ENCODE data around the gene SDK2.

SDK2 gene

GRCh38 chr17:73466704-73467433 lies 177.4 kb downstream of the SDK2 start:
- TF ChIP-seq GATA2 (IDR thresholded peaks at IDR 0.05; ENCODE audit: low read depth, low read length): no peak
- no peak for TF ChIP-seq GATA3 (IDR thresholded peaks at IDR 0.05; ENCODE audit: low read depth, low read length)

DNA sequence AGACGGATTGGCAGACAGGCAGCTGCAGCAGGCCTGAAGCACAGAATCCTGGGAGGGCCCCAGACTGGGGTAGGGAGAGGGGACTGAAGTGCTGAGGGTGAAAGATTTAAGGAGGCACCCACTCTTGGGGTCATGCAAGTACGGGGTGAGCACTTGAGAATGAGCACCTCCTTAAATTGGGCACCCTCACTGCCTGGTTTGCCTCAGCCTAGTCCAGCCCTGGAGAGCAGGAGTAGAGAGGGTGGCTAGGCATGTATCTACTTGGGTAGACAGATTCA lies 178.4 kb downstream of the SDK2 start:
- TF ChIP-seq GATA2 (IDR thresholded peaks at IDR 0.05; ENCODE audit: low read depth, low read length) (no peak), GATA3 (IDR thresholded peaks at IDR 0.05; ENCODE audit: low read depth, low read length) (no peak)

GRCh38 chr17:73465130-73465952 lies 178.9 kb downstream of the SDK2 start:
- no peak for TF ChIP-seq GATA2 (IDR thresholded peaks at IDR 0.05; ENCODE audit: low read depth, low read length)
- no peak for TF ChIP-seq GATA3 (IDR thresholded peaks at IDR 0.05; ENCODE audit: low read depth, low read length)

- TF ChIP-seq GATA3 (IDR thresholded peaks at IDR 0.05; ENCODE audit: low read depth, low read length) (no peak), GATA2 (IDR thresholded peaks at IDR 0.05; ENCODE audit: low read depth, low read length) (no peak)
These were observed 179.8 kb downstream of the SDK2 start for GRCh38 chr17:73464447-73464846.

GRCh38 chr17:73463821-73464220 lies 180.4 kb downstream of the SDK2 start:
- TF ChIP-seq GATA2 (IDR thresholded peaks at IDR 0.05; ENCODE audit: low read depth, low read length) (no peak), GATA3 (IDR thresholded peaks at IDR 0.05; ENCODE audit: low read depth, low read length) (no peak)

GRCh38 chr17:73462823-73463222 lies 181.4 kb downstream of the SDK2 start:
- TF ChIP-seq GATA3 (IDR thresholded peaks at IDR 0.05; ENCODE audit: low read depth, low read length): no peak
- TF ChIP-seq GATA2 (IDR thresholded peaks at IDR 0.05; ENCODE audit: low read depth, low read length): no peak

DNA sequence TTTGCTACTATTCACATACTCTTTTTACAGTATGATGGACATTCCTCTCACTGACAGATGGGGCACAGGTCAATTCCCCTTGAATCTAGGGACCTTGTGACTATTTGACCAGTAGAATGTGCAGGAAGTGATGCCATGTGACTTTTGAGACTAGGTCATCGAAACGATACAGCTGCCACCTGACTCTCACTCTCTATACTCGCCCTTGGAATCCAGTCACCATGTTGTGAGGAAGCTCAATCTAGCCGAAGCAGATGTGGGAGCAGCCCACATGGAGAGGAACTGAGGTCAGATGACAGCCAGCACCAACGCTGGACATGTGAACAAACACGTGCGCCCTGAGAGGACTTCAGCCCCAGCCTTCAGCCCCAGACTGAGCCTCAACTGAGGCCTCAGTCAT lies 184.3 kb downstream of the SDK2 start:
- TF ChIP-seq GATA3 (IDR thresholded peaks at IDR 0.05; ENCODE audit: low read depth, low read length) (no peak), GATA2 (IDR thresholded peaks at IDR 0.05; ENCODE audit: low read depth, low read length) (no peak)

- no peak for TF ChIP-seq GATA2 (IDR thresholded peaks at IDR 0.05; ENCODE audit: low read depth, low read length)
- TF ChIP-seq GATA3 (IDR thresholded peaks at IDR 0.05; ENCODE audit: low read depth, low read length): no peak
These were observed 188.5 kb downstream of the SDK2 start for GRCh38 chr17:73455767-73456166.

GRCh38 chr17:73455050-73455687 lies 189.1 kb downstream of the SDK2 start:
- TF ChIP-seq GATA3 (IDR thresholded peaks at IDR 0.05; ENCODE audit: low read depth, low read length) (no peak), GATA2 (IDR thresholded peaks at IDR 0.05; ENCODE audit: low read depth, low read length) (no peak)

GRCh38 chr17:73453090-73453489 lies 191.2 kb downstream of the SDK2 start:
- no peak for TF ChIP-seq GATA2 (IDR thresholded peaks at IDR 0.05; ENCODE audit: low read depth, low read length)
- TF ChIP-seq GATA3 (IDR thresholded peaks at IDR 0.05; ENCODE audit: low read depth, low read length): no peak

DNA sequence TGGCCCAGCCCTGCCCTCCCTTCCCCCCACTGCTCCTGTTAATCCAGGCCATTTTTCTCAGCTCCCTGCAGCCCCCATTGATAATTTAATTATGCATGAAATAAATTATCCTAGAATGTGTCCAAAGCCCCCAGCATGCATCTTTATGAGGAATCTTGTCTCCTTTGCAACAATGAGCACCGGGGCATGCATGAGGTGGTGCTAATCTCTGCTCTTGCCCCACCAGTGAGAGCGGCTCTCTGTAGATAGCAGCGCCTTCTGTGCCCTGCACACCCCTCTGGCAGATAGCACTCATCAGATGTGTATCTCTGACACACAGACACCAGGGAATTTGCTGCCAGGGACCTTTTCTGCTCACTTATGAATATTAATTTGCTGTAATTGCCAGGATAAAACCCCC lies 192.2 kb downstream of the SDK2 start:
- TF ChIP-seq GATA3 (IDR thresholded peaks at IDR 0.05; ENCODE audit: low read depth, low read length) (no peak), GATA2 (IDR thresholded peaks at IDR 0.05; ENCODE audit: low read depth, low read length) (peak; percentile 97)

DNA sequence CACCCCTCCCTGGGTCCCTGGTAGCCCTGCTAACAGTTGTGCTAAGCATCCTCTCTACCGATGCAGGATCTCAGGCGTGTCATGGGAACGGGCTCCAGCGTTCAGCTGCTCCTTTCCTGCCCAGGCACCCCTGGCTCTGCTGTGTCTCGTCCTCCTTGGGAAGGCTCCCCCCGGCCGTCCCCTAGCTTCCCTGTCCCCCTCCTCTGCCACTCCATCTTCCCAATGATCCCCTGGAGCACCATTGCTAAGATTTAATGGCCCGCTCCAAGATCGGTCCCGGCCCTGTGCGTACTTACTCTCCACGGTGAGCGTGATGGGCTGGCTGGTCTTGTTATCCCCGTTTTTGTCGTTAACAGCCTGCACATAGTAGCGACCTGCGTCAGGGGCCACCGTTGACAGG lies 196.9 kb downstream of the SDK2 start:
- TF ChIP-seq GATA2 (IDR thresholded peaks at IDR 0.05; ENCODE audit: low read depth, low read length) (no peak), GATA3 (IDR thresholded peaks at IDR 0.05; ENCODE audit: low read depth, low read length) (no peak)

DNA sequence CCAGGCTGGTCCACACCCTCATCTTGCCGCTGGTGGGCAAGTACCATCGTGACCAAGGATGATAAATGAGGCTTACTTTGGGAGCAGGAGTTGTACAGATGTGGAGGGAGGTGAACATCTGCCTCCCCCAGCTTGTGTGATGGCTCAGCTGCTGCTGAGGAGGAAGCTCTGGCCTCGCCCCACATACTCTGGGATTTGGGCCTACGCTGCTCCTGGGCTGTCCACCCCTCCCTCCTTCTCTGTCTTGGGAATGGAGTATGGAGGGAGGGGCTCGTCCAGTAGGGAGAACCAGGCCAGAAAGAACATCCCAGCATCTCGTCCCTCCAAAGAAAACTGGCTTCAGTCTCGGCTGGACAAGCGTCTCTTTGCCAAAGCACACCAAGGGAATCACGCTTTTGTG lies 197.6 kb downstream of the SDK2 start:
- TF ChIP-seq GATA3 (IDR thresholded peaks at IDR 0.05; ENCODE audit: low read depth, low read length) (no peak), GATA2 (IDR thresholded peaks at IDR 0.05; ENCODE audit: low read depth, low read length) (no peak)

GRCh38 chr17:73445466-73445865 lies 198.8 kb downstream of the SDK2 start:
- no peak for TF ChIP-seq GATA2 (IDR thresholded peaks at IDR 0.05; ENCODE audit: low read depth, low read length)
- TF ChIP-seq GATA3 (IDR thresholded peaks at IDR 0.05; ENCODE audit: low read depth, low read length): no peak

DNA sequence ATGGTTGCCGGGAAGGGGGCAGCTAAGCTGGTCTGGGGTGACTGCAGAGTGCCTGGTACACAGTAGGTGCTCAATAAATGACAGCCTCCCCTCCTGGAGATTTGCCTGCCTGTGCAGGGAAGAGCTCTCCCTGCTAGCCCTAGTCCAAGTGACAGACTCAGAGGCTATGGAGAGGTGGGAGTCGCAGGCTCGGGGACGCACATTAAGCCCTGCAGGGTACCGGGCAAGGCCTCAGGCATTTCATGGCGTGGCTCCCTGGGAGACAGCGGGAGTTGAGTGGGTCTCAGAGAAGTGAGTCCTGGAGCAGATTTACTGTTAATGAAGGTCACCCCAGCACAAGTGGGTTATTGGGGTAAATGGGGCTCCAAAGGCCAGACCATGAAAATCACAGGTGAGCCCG lies 200.2 kb downstream of the SDK2 start:
- TF ChIP-seq GATA3 (IDR thresholded peaks at IDR 0.05; ENCODE audit: low read depth, low read length) (no peak), GATA2 (IDR thresholded peaks at IDR 0.05; ENCODE audit: low read depth, low read length) (no peak)

Data from SH-SY5Y (cell line).